AG04450 (cell line): Measurements from ENCODE around the gene TIAM1. TPM values are rescaled to one million over a fixed set of nuclear protein-coding genes. Genes with fewer than 3 reads are reported as not detected.

ENCODE experiments used
- CTCF ChIA-PET: fragments of 300-600, 350-600 bp; formaldehyde crosslinking; extraction: SDS; loops from one replicate; lab custom pipeline; 2022; ENCODE audit warnings: antibody characterized with exemption, inconsistent platforms; lab: Charles Lee
- POLR2A ChIA-PET: fragments of 350-600 bp; formaldehyde crosslinking; extraction: SDS; loops from one replicate; lab custom pipeline; 2021; ENCODE audit warnings: antibody characterized with exemption, inconsistent platforms; lab: Yijun Ruan, JAX
- DNase-seq: peaks from one replicate; pipeline ENCODE4 v3.0.0-alpha.2; 2011; ENCODE audit warnings: low read depth, low spot score
- H3K27ac ChIP-seq: one replicate; pipeline ENCODE4 v1.5.1; 2012; ENCODE audit warnings: low read depth, low read length, control low read depth
- H3K27me3 ChIP-seq: one replicate; pipeline ENCODE4 v1.6.0; 2012; ENCODE audit warnings: low read length; ENCODE audit not compliant: control insufficient read depth, insufficient read depth
- H3K4me3 ChIP-seq: 2 replicates; pipeline ENCODE4 v1.5.1; 2011; ENCODE audit warnings: mild to moderate bottlenecking, low read depth, low read length, control low read depth
- H3K9me3 ChIP-seq: 2 replicates; pipeline ENCODE4 v1.5.1; 2012; ENCODE audit warnings: low read length; ENCODE audit not compliant: control insufficient read depth, insufficient read depth
- CTCF ChIP-seq: IDR thresholded peaks from 2 replicates; pipeline ENCODE4 v1.5.1; 2011; ENCODE audit warnings: low read depth, low read length, control low read depth, inconsistent platforms
- polyA plus RNA-seq: library from polyadenylated mRNA; depleted of rRNA; stranded (reverse); fragments of >200 nt; gene quantifications from 2 replicates; pipeline ENCODE4 v1.2.3, GENCODE V29; 2011

Gene TIAM1
- polyA plus RNA-seq, 1 experiment, result 2.1 TPM

GRCh38 chr21:31225713-31226112 is 118.3 kb downstream of the TIAM1 start:
- H3K9me3 ChIP-seq, result no peaks in the 10 kb centered on the region
- no peak for TF ChIP-seq CTCF
- no peak overlapping the region for H3K27ac ChIP-seq
- H3K4me3 ChIP-seq, result no peak overlapping the region
- DNase-seq, result no peak
- ChIA-PET CTCF (no interaction called here), POLR2A (no interaction called here)
- peaks cover 4% of the 10 kb centered on the region for H3K27me3 ChIP-seq

- POLR2A ChIA-PET, result no interaction called here
- CTCF ChIA-PET, result interaction anchor here (1.4 to 1.6 kb wide), 2 partner anchors 23 to 358 kb away, joined by 3 to 4 read pairs; no protein-coding TSS in a partner anchor
Observed at GRCh38 chr21:31222142-31222541, 121.9 kb downstream of the TIAM1 start.

GRCh38 chr21:31221043-31221442 is 123.0 kb downstream of the TIAM1 start:
- Histone ChIP-seq H3K9me3 (no peaks in the 10 kb centered on the region), H3K4me3 (no peak overlapping the region), H3K27me3 (peaks cover 4% of the 10 kb centered on the region), H3K27ac (no peak overlapping the region)
- CTCF ChIA-PET, result interaction anchor here (1.2 to 1.6 kb wide), 2 partner anchors 40 to 359 kb away, joined by 3 to 4 read pairs; no protein-coding TSS in a partner anchor
- POLR2A ChIA-PET, result no interaction called here
- DNase-seq, result no peak
- TF ChIP-seq CTCF, result no peak

More at GRCh38 chr21:31222142-31222541, 121.9 kb downstream of the TIAM1 start:
- no peaks in the 10 kb centered on the region for H3K9me3 ChIP-seq
- no peak for DNase-seq
- no peak overlapping the region for H3K27ac ChIP-seq
- H3K4me3 ChIP-seq, result no peak overlapping the region
- no peak for TF ChIP-seq CTCF
- H3K27me3 ChIP-seq, result peaks cover 4% of the 10 kb centered on the region

GRCh38 chr21:31220575-31220974 is 123.5 kb downstream of the TIAM1 start:
- DNase-seq, result no peak
- POLR2A ChIA-PET, result no interaction called here

More at GRCh38 chr21:31220575-31220974, 123.5 kb downstream of the TIAM1 start:
- H3K9me3 ChIP-seq, result no peaks in the 10 kb centered on the region
- CTCF ChIA-PET, result interaction anchor here (1.2 to 1.6 kb wide), 2 partner anchors 40 to 360 kb away, joined by 3 to 4 read pairs; no protein-coding TSS in a partner anchor
- no peak overlapping the region for H3K4me3 ChIP-seq
- peaks cover 4% of the 10 kb centered on the region for H3K27me3 ChIP-seq
- H3K27ac ChIP-seq, result no peak overlapping the region
- no peak for TF ChIP-seq CTCF
